Measurements from ENCODE around the gene IGFBP5. TPM values are rescaled to one million over a fixed set of nuclear protein-coding genes. Genes with fewer than 3 reads are reported as not detected.

Gene IGFBP5
- total and polyA plus RNA-seq, 2 donors (not counting 3 experiments of a cell fraction or from before 2014, with no cell fraction given), result 0.06 TPM; not detected in 1

DNA sequence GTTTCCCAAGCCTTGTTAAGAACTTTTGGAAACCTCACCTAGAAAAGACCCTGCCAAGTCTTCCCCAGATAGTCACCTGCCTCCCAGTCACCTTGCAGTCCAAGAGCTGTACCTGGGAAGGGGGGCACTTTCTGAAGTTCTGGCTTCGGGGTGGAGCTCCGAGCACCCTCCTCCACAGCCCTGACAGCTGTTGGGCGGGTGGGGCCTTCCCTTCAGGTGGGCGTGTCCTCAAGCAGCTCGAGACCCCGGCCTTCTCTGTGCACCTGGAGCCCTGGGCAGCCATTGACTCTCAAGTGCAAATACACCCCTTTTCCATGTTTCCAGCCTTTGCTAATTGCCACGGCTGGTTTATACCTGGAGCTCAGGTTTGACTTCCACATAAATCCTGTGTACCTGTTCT lies 37.0 kb upstream of the IGFBP5 start:
- Histone ChIP-seq H3K9me3 (replicated peaks; ENCODE audit: control insufficient read depth, insufficient read depth, low read length) (no peaks in the 10 kb centered on the region), H3K36me3 (ENCODE audit: control insufficient read depth in 2 of 2, extremely low read depth in 1 of 2, insufficient read depth in 2 of 2, low read length in 2 of 2) (no peaks in the 10 kb centered on the region), H4K20me1 (replicated peaks; ENCODE audit: control insufficient read depth, extremely low read depth, insufficient read depth, low read length) (no peaks in the 10 kb centered on the region), H3K9me1 (replicated peaks; ENCODE audit: control insufficient read depth, extremely low read depth, insufficient read depth, low read length) (no peaks in the 10 kb centered on the region), H3K4me3 (replicated peaks in 1 of 3; ENCODE audit: insufficient read depth in 1 of 3, low read depth in 1 of 3, low read length in 3 of 3) (no peak overlapping the region), H3K79me2 (ENCODE audit: control insufficient read depth, insufficient read depth, low read length) (no peaks in the 10 kb centered on the region), H3K9ac (replicated peaks; ENCODE audit: extremely low read depth, insufficient read depth, low read length) (no peak overlapping the region), H2AFZ (ENCODE audit: low read depth, low read length) (no peak overlapping the region), H3K27me3 (ENCODE audit: control insufficient read depth in 2 of 2, insufficient read depth in 2 of 2, low read length in 2 of 2) (no peaks in the 10 kb centered on the region), H3K27ac (ENCODE audit: insufficient read depth, low read depth, low read length) (no peak overlapping the region), H3K4me1 (ENCODE audit: control insufficient read depth, extremely low read depth, insufficient read depth, low read length) (no peaks in the 10 kb centered on the region), H3K4me2 (ENCODE audit: insufficient read depth, low read length) (no peak overlapping the region)
- no peak for TF ChIP-seq POLR2A (IDR thresholded peaks at IDR 0.05; ENCODE audit: low read depth, low read length)
- no peak for TF ChIP-seq JUN (IDR thresholded peaks at IDR 0.05; ENCODE audit: borderline replicate concordance, insufficient read depth, insufficient read length, low read depth)
- TF ChIP-seq FOS (IDR thresholded peaks at IDR 0.05; ENCODE audit: borderline replicate concordance, insufficient read depth, low read length), result no peak
- TF ChIP-seq, protein P1, sequence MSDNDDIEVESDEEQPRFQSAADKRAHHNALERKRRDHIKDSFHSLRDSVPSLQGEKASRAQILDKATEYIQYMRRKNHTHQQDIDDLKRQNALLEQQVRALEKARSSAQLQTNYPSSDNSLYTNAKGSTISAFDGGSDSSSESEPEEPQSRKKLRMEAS (IDR thresholded peaks at IDR 0.05; ENCODE audit: insufficient read depth, insufficient read length), result no peak
- TF ChIP-seq, protein P2, sequence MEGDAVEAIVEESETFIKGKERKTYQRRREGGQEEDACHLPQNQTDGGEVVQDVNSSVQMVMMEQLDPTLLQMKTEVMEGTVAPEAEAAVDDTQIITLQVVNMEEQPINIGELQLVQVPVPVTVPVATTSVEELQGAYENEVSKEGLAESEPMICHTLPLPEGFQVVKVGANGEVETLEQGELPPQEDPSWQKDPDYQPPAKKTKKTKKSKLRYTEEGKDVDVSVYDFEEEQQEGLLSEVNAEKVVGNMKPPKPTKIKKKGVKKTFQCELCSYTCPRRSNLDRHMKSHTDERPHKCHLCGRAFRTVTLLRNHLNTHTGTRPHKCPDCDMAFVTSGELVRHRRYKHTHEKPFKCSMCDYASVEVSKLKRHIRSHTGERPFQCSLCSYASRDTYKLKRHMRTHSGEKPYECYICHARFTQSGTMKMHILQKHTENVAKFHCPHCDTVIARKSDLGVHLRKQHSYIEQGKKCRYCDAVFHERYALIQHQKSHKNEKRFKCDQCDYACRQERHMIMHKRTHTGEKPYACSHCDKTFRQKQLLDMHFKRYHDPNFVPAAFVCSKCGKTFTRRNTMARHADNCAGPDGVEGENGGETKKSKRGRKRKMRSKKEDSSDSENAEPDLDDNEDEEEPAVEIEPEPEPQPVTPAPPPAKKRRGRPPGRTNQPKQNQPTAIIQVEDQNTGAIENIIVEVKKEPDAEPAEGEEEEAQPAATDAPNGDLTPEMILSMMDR (IDR thresholded peaks at IDR 0.05; ENCODE audit: extremely low read depth in 1 of 2, insufficient read depth in 1 of 2, low read depth in 1 of 2, low read length in 2 of 2), result no peak
- intact Hi-C loops (cut with micrococcal nuclease) (no loop called here), dilution Hi-C loops (cut with MboI; ENCODE audit: extremely low pct_ligation_motif_present, low sequenced_read_pairs) (no loop called here)
- no peak for FAIRE-seq
- ChIA-PET CTCF (no interaction called here), POLR2A (no interaction called here)
- no peak for DNase-seq (ENCODE audit: low read depth, low spot score)
- no TSS peak for BruUV-seq (replicated peaks)

DNA sequence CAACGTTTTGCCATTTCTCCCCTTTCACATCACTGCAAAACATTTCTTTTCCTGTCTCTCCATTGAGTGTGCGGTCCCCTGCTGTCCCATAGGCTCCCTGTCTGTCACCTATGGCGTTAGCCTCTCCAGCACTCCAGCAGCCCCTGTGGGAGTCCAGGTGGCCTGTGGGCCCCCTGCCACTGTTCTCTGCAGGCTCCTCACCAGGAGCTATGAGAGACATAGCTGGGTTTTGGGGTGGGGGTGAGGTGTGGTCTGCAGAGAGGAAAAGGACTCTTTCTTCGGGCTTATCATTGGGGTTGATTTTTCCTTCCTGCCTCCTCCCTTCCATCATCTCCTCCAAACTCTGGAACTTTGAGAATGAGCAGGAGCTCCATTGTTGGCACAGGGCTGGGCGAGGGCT lies 36.1 kb upstream of the IGFBP5 start:
- Histone ChIP-seq H3K9me3 (replicated peaks; ENCODE audit: control insufficient read depth, insufficient read depth, low read length) (no peaks in the 10 kb centered on the region), H3K79me2 (ENCODE audit: control insufficient read depth, insufficient read depth, low read length) (no peaks in the 10 kb centered on the region), H3K4me3 (replicated peaks in 1 of 3; ENCODE audit: insufficient read depth in 1 of 3, low read depth in 1 of 3, low read length in 3 of 3) (no peak overlapping the region), H4K20me1 (replicated peaks; ENCODE audit: control insufficient read depth, extremely low read depth, insufficient read depth, low read length) (no peaks in the 10 kb centered on the region), H3K4me1 (ENCODE audit: control insufficient read depth, extremely low read depth, insufficient read depth, low read length) (no peaks in the 10 kb centered on the region), H2AFZ (ENCODE audit: low read depth, low read length) (no peak overlapping the region), H3K27me3 (ENCODE audit: control insufficient read depth in 2 of 2, insufficient read depth in 2 of 2, low read length in 2 of 2) (no peaks in the 10 kb centered on the region), H3K9me1 (replicated peaks; ENCODE audit: control insufficient read depth, extremely low read depth, insufficient read depth, low read length) (no peaks in the 10 kb centered on the region), H3K9ac (replicated peaks; ENCODE audit: extremely low read depth, insufficient read depth, low read length) (no peak overlapping the region), H3K36me3 (ENCODE audit: control insufficient read depth in 2 of 2, extremely low read depth in 1 of 2, insufficient read depth in 2 of 2, low read length in 2 of 2) (no peaks in the 10 kb centered on the region), H3K4me2 (ENCODE audit: insufficient read depth, low read length) (no peak overlapping the region), H3K27ac (ENCODE audit: insufficient read depth, low read depth, low read length) (no peak overlapping the region)
- BruUV-seq (replicated peaks), result no TSS peak
- intact Hi-C loops (cut with micrococcal nuclease) (no loop called here), dilution Hi-C loops (cut with MboI; ENCODE audit: extremely low pct_ligation_motif_present, low sequenced_read_pairs) (no loop called here)
- CTCF ChIA-PET, result no interaction called here
- FAIRE-seq (no peak), DNase-seq (ENCODE audit: low read depth, low spot score) (no peak)
- POLR2A ChIA-PET, result no interaction called here
- TF ChIP-seq MYC (IDR thresholded peaks at IDR 0.05; ENCODE audit: low read depth, low read length), result no peak
- TF ChIP-seq, protein P2 (IDR thresholded peaks at IDR 0.05; ENCODE audit: extremely low read depth in 1 of 2, insufficient read depth in 1 of 2, low read depth in 1 of 2, low read length in 2 of 2), result no peak
- TF ChIP-seq, protein P1 (IDR thresholded peaks at IDR 0.05; ENCODE audit: insufficient read depth, insufficient read length), result no peak
- TF ChIP-seq POLR2AphosphoS5 (IDR thresholded peaks at IDR 0.05; ENCODE audit: insufficient read depth, low read depth, low read length), result no peak
- no peak for TF ChIP-seq JUN (IDR thresholded peaks at IDR 0.05; ENCODE audit: borderline replicate concordance, insufficient read depth, insufficient read length, low read depth)
- TF ChIP-seq GATA2 (IDR thresholded peaks at IDR 0.05; ENCODE audit: insufficient read depth, insufficient read length, low read depth, low read length), result no peak
- no peak for TF ChIP-seq EZH2 (IDR thresholded peaks at IDR 0.05; ENCODE audit: borderline replicate concordance, low read depth, low read length, severe bottlenecking)
- no peak for TF ChIP-seq POLR2A (IDR thresholded peaks at IDR 0.05; ENCODE audit: low read depth, low read length)
- no peak for TF ChIP-seq FOS (IDR thresholded peaks at IDR 0.05; ENCODE audit: borderline replicate concordance, insufficient read depth, low read length)
